Measurements from ENCODE around the gene THOC2.
"Not testable (repeated sequence)": the region's sequence is repeated elsewhere in the genome, so short reads cannot be mapped to it uniquely, and the experiment has no call there.

THOC2 gene

DNA sequence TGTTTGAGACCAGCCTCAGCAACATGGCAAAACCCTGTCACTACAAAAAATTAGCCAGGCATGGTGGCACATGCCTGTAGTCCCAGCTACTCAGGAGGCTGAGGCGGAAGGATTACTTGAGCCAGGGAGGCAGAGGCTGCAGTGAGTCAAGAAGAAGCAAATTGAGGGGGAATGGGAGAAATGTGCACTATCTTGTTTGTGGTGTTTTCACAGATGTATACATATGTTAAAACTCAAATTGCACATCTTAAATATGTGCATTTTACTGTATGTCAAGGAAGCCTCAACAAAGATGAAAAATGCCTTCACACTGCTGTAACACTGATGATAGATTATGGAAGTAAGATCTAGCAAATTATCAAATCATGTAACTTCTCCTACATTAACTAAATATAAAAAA lies 44.3 kb downstream of the THOC2 start:
- H3K27me3 ChIP-seq (ENCODE audit: low read depth, low read length): no peaks in the 10 kb centered on the region
- H3K9me3 ChIP-seq (ENCODE audit: insufficient read depth, low read length): no peaks in the 10 kb centered on the region
- no peak overlapping the region for H3K9ac ChIP-seq (ENCODE audit: low read length)
- no peak overlapping the region for H2AFZ ChIP-seq (ENCODE audit: low read depth, low read length)
- H3K4me2 ChIP-seq (ENCODE audit: low read length): no peak overlapping the region
- no peak overlapping the region for H3K27ac ChIP-seq (ENCODE audit: low read length)
- peaks cover 18% of the 10 kb centered on the region for H3K36me3 ChIP-seq (replicated peaks; ENCODE audit: low read depth, low read length)
- H3K79me2 ChIP-seq (ENCODE audit: low read length): no peaks in the 10 kb centered on the region
- peaks cover 5% of the 10 kb centered on the region for H4K20me1 ChIP-seq (ENCODE audit: insufficient read depth, low read length)
- H3K4me3 ChIP-seq (ENCODE audit: low read length): no peak overlapping the region
- H3K4me1 ChIP-seq (ENCODE audit: low read length): peaks cover 13% of the 10 kb centered on the region
- TF ChIP-seq, protein P1, sequence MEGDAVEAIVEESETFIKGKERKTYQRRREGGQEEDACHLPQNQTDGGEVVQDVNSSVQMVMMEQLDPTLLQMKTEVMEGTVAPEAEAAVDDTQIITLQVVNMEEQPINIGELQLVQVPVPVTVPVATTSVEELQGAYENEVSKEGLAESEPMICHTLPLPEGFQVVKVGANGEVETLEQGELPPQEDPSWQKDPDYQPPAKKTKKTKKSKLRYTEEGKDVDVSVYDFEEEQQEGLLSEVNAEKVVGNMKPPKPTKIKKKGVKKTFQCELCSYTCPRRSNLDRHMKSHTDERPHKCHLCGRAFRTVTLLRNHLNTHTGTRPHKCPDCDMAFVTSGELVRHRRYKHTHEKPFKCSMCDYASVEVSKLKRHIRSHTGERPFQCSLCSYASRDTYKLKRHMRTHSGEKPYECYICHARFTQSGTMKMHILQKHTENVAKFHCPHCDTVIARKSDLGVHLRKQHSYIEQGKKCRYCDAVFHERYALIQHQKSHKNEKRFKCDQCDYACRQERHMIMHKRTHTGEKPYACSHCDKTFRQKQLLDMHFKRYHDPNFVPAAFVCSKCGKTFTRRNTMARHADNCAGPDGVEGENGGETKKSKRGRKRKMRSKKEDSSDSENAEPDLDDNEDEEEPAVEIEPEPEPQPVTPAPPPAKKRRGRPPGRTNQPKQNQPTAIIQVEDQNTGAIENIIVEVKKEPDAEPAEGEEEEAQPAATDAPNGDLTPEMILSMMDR (IDR thresholded peaks at IDR 0.05; ENCODE audit: low read depth, low read length): no peak
- no peak for TF ChIP-seq EZH2phosphoT487 (IDR thresholded peaks at IDR 0.05; ENCODE audit: low read depth)

DNA sequence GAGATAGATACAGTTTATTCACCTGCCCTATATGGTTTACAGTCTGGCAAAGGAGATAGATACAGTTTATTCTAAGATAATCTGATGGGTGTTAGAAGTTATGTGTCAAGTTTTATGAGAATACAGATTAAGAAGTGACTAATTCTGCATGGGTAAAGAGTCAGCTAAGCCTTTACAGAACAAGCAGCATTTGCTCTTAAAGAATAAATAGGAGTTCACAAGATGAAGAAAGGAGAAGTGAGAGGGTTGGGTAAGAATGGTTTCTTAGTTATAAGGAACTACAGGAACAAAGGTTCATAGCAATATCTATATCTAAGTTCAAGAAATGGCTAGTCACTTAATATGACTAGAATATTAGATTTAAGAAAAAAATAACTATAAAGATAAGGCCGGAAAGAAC lies 47.6 kb downstream of the THOC2 start:
- no peak overlapping the region for H3K4me2 ChIP-seq (ENCODE audit: low read length)
- H3K9ac ChIP-seq (ENCODE audit: low read length): no peak overlapping the region
- no peak overlapping the region for H2AFZ ChIP-seq (ENCODE audit: low read depth, low read length)
- H3K79me2 ChIP-seq (ENCODE audit: low read length): no peaks in the 10 kb centered on the region
- no peaks in the 10 kb centered on the region for H3K9me3 ChIP-seq (ENCODE audit: insufficient read depth, low read length)
- no peaks in the 10 kb centered on the region for H3K27me3 ChIP-seq (ENCODE audit: low read depth, low read length)
- peaks cover 20% of the 10 kb centered on the region for H3K36me3 ChIP-seq (replicated peaks; ENCODE audit: low read depth, low read length)
- H3K27ac ChIP-seq (ENCODE audit: low read length): no peak overlapping the region
- TF ChIP-seq, protein P1 (IDR thresholded peaks at IDR 0.05; ENCODE audit: low read depth, low read length): no peak
- no peak for TF ChIP-seq EZH2phosphoT487 (IDR thresholded peaks at IDR 0.05; ENCODE audit: low read depth)
- H3K4me3 ChIP-seq (ENCODE audit: low read length): no peak overlapping the region
- H3K4me1 ChIP-seq (ENCODE audit: low read length): peaks cover 13% of the 10 kb centered on the region
- peaks cover 5% of the 10 kb centered on the region for H4K20me1 ChIP-seq (ENCODE audit: insufficient read depth, low read length)

DNA sequence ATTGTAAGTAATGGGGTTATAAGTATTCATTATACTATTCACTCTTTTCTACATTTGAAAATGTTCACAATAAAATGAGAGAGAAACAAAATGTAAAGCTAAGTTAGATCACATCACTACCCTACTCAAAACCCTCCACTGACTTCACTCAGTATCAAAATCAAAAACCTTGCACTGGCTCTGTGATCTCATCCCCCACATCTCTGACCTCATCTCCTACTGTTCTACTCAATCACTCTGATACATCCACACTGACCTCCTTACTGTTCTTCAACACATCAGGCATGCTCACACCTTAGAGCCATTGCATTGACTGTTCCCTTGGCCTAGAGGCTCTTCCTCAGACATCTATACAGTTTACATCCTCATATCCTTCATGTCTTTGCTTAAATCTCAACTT lies 50.7 kb downstream of the THOC2 start:
- TF ChIP-seq, protein P1 (IDR thresholded peaks at IDR 0.05; ENCODE audit: low read depth, low read length): no peak
- TF ChIP-seq EZH2phosphoT487 (IDR thresholded peaks at IDR 0.05; ENCODE audit: low read depth): no peak
- no peak overlapping the region for H3K9ac ChIP-seq (ENCODE audit: low read length)
- no peaks in the 10 kb centered on the region for H3K27me3 ChIP-seq (ENCODE audit: low read depth, low read length)
- H3K79me2 ChIP-seq (ENCODE audit: low read length): no peaks in the 10 kb centered on the region
- no peaks in the 10 kb centered on the region for H3K9me3 ChIP-seq (ENCODE audit: insufficient read depth, low read length)
- H3K4me3 ChIP-seq (ENCODE audit: low read length): no peak overlapping the region
- no peak overlapping the region for H2AFZ ChIP-seq (ENCODE audit: low read depth, low read length)
- H4K20me1 ChIP-seq (ENCODE audit: insufficient read depth, low read length): peaks cover 5% of the 10 kb centered on the region
- no peak overlapping the region for H3K27ac ChIP-seq (ENCODE audit: low read length)
- no peak overlapping the region for H3K4me2 ChIP-seq (ENCODE audit: low read length)
- peaks cover 13% of the 10 kb centered on the region for H3K4me1 ChIP-seq (ENCODE audit: low read length)
- H3K36me3 ChIP-seq (replicated peaks; ENCODE audit: low read depth, low read length): peaks cover 20% of the 10 kb centered on the region

DNA sequence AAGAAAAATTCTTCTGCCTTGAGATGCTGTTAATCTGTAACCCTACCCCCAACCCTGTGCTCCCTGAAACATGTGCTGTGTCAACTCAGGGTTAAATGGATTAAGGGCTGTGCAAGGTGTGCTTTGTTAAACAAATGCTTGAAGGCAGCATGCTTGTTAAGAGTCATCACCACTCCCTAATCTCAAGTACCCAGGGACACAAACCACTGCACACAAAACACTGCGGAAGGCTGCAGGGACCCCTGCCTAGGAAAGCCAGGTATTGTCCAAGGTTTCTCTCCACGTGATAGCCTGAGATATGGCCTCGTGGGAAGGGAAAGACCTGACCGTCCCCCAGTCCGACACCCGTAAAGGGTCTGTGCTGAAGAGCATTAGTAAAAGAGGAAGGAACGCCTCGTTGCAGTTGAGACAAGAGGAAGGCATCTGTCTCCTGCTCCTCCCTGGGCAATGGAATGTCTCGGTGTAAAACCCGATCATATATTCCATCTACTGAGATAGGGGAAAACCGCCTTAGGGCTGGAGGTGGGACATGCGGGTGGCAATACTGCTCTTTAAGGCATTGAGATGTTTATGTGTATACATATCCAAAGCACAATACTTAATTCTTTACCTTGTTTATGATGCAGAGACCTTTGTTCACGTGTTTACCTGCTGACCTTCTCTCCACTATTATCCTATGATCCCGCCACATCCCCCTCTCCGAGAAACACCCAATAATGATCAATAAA lies 53.0 kb downstream of the THOC2 start:
- not testable (repeated sequence) for H3K9me3 ChIP-seq (ENCODE audit: insufficient read depth, low read length); H3K4me2 ChIP-seq (ENCODE audit: low read length); H3K4me3 ChIP-seq (ENCODE audit: low read length); H3K79me2 ChIP-seq (ENCODE audit: low read length); H2AFZ ChIP-seq (ENCODE audit: low read depth, low read length); H3K4me1 ChIP-seq (ENCODE audit: low read length); H3K27me3 ChIP-seq (ENCODE audit: low read depth, low read length); H3K9ac ChIP-seq (ENCODE audit: low read length); H4K20me1 ChIP-seq (ENCODE audit: insufficient read depth, low read length); H3K27ac ChIP-seq (ENCODE audit: low read length)
- H3K36me3 ChIP-seq (replicated peaks; ENCODE audit: low read depth, low read length): peaks cover 29% of the 10 kb centered on the region
